Measurements from ENCODE around the gene CELF4. TPM values are rescaled to one million over a fixed set of nuclear protein-coding genes. Genes with fewer than 3 reads are reported as not detected.

CELF4 gene
- total RNA-seq (2014; rRNA removed; shearing (Covaris generic)) = not detected in 2 replicates

DNA sequence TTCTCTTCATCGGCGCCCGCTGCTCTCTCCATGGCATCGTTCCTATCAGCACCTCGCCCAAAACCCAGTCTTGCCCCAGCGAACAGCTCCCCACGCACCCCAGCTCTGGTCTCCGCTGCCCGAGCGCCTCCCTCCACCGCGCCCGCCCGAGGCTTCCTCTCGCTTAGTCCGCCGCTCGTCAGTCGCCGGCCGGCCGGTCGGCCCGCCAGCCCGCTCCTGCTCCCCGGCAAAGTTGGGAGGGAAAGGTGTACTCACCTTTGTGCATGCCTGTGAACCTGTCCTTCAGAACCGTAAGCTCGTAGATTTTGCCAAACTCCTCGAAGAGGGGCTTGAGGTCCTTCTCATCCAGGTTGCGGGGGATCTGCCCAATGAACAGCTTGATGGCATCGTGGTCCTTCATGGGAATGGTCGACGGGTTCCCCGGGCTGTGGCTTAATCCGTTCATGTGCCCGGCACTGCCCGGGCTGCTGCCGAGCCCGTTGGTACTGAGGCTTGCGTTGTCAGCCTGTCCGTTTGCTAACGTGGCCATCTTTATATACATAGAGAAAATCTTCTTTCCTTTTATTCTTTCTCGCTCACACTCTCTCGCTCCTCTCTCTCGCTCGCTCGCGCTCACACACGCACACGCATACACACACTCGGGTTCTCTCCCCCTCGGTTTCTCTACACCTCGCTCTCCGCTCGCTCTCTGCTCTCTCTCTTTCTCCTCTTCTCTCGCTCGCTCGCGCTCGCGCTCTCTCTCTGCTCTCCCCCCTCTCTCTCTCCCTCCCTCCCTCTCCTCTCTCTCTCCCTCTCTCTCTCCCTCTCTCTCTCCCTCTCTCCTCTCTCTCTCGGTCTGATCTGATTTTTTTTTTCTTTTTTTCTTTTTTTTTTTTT lies at the start of gene CELF4:
CELF4 (minus strand) TSS at position 698 of the 876 bp plus-strand sequence.
- Histone ChIP-seq H3K4me3 (no peak within 1 kb of the TSS), H3K9me3 (replicated peaks) (no peaks in the 10 kb centered on the region), H3K27ac (no peak within 1 kb of the TSS), H3K4me1 (replicated peaks) (no peaks in the 10 kb centered on the region), H3K36me3 (no peaks in the 10 kb centered on the region), H3K27me3 (replicated peaks) (peaks cover 29% of the 10 kb centered on the region)
- DNase-seq (ENCODE audit: low read depth in 1 of 2, low spot score in 2 of 2) = no peak

DNA sequence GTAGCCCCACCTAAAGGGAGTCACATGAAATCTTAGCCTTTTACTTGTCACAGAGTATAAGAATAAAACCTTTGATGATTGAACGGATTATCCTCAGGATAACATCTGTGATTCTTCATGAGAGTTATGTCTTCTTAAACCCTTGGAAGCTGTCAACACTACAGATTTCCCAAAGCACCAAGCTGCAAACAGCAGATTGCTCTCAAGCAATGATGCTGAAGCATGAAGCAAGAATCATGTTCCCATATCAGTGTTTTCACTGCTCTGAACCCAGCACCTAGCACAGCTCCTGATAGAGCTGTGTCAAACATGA lies 47.6 kb upstream of the CELF4 start:
- no peak for DNase-seq (ENCODE audit: low read depth in 1 of 2, low spot score in 2 of 2)
- H3K9me3 ChIP-seq (replicated peaks) = peaks cover 3% of the 10 kb centered on the region; the same call in 1 of the 2 replicates

DNA sequence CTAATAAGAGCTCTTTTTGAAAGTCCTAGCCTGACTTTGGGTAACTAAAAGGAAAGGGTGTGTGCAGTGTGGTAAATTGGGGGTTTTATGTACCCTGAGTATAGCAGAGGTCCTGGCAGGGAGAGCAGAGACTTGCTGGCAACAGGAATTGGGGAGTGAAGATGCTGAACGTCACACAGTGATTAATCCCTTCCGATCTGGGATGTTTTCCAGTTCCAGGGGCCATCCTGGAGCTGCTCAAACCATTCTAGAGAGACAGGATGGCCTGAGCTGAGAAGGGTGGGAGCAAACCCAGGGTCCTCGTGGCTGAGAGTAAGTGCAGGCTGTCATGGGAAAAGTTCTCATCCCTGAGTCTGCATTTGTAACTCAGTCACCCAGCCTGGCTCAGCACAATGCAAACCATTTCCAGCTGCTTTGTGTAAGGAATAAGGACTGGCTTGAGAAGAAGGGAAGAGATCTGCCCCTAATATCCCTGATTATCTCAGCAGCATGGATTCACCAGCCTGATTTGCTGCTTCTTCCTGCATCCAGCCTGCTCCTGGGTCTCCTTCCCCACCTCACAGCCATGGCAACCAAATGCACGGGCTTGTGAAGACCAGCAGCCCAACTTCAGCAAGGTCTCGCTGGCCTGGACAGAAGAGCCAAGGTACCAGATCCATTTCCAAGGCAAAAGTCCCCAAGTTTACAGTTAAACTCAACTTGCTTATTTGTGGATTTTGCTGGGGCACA lies 47.1 kb upstream of the CELF4 start:
- DNase-seq (ENCODE audit: low read depth in 1 of 2, low spot score in 2 of 2) = no peak

More for the DNA sequence above, 47.6 kb upstream of the CELF4 start:
- H3K4me3 ChIP-seq = no peak overlapping the region
- H3K4me1 ChIP-seq (replicated peaks) = no peaks in the 10 kb centered on the region
- H3K27me3 ChIP-seq (replicated peaks) = no peaks in the 10 kb centered on the region
- H3K27ac ChIP-seq = no peak overlapping the region
- no peaks in the 10 kb centered on the region for H3K36me3 ChIP-seq

DNA sequence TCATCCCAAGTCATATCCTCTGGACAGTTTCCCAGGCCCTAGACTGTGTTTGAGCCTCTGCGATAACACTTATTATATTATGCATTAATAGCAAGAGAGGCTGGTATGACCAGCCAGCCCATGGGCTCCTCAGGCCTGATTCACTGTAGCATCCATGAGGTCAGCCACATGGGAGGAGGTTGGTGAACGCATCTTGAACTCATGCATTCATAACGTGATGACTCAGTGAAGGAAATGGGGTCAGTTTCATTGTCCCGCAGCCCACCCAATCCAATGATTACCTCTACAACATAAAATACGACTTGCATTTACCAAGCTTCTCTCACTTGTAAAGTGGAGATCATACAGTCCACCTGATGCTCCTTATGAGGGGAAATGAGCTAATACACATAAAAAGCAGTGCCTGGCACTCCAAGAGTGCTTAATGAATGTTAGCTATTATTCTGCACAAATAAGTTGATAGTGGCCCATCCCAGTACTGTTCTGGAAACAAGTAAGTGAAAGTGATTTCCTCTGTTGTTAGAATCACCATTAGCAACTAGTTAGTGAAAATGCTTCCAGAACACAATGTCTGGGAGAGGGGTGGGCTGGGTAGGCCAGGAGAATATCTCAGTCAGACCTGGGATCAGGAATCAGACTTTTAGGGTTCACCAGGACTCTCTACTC lies 46.1 kb upstream of the CELF4 start:
- no peak overlapping the region for H3K27ac ChIP-seq
- peaks cover 3% of the 10 kb centered on the region; the same call in 1 of the 2 replicates for H3K9me3 ChIP-seq (replicated peaks)
- H3K36me3 ChIP-seq = no peaks in the 10 kb centered on the region
- H3K4me1 ChIP-seq (replicated peaks) = no peaks in the 10 kb centered on the region
- H3K4me3 ChIP-seq = no peak overlapping the region
- no peak for DNase-seq (ENCODE audit: low read depth in 1 of 2, low spot score in 2 of 2)
- H3K27me3 ChIP-seq (replicated peaks) = no peaks in the 10 kb centered on the region

More for the DNA sequence above, 47.1 kb upstream of the CELF4 start:
- H3K27ac ChIP-seq = no peak overlapping the region
- H3K4me1 ChIP-seq (replicated peaks) = no peaks in the 10 kb centered on the region
- no peaks in the 10 kb centered on the region for H3K36me3 ChIP-seq
- no peak overlapping the region for H3K4me3 ChIP-seq
- H3K27me3 ChIP-seq (replicated peaks) = no peaks in the 10 kb centered on the region
- peaks cover 3% of the 10 kb centered on the region; the same call in 1 of the 2 replicates for H3K9me3 ChIP-seq (replicated peaks)

DNA sequence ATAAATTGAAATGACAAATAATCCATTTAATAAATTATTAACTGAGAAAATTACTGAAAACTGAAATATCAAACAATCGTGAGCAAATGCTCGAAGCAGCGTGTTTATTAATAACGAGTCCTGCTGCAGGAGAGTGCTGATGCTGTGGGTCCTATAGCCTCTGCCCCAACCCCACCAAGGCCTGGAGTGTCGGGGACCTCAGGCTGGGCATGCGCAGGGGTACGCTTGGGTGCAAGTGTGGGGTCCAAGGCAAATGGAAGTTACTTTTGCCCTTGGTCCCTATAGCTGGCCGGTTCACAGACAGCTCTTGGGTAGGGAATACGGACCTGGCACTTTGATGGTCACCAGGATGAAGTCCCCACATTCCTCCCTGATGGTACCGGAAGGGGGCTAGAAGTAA lies 43.3 kb upstream of the CELF4 start:
- Histone ChIP-seq H3K36me3 (no peaks in the 10 kb centered on the region), H3K9me3 (replicated peaks) (peaks cover 3% of the 10 kb centered on the region; the same call in 1 of the 2 replicates), H3K27ac (no peak overlapping the region), H3K4me3 (no peak overlapping the region), H3K27me3 (replicated peaks) (no peaks in the 10 kb centered on the region), H3K4me1 (replicated peaks) (no peaks in the 10 kb centered on the region)
- no peak for DNase-seq (ENCODE audit: low read depth in 1 of 2, low spot score in 2 of 2)

DNA sequence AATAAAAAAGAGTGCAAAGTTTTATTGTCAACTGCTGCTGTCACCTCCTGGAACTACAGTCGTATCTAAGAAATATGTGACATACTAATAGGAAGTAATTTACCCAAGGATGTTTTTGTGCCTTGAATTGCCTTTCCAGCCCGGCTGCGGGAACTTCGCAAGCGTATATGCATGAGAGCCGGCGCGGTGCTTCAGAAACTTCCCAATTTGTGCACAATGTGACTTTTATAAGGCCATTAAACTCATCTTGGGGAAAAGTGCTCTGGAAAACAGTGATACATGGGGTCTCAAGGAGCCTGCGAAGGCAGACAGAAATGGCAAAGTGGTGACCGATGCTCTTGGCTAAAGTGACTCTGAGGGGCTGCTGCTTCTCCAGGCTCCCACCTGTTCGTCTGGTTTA lies 41.7 kb upstream of the CELF4 start:
- no peak for DNase-seq (ENCODE audit: low read depth in 1 of 2, low spot score in 2 of 2)
- Histone ChIP-seq H3K27ac (no peak overlapping the region), H3K9me3 (replicated peaks) (no peaks in the 10 kb centered on the region; the same call in 1 of the 2 replicates), H3K27me3 (replicated peaks) (no peaks in the 10 kb centered on the region), H3K36me3 (no peaks in the 10 kb centered on the region), H3K4me1 (replicated peaks) (no peaks in the 10 kb centered on the region), H3K4me3 (no peak overlapping the region)

DNA sequence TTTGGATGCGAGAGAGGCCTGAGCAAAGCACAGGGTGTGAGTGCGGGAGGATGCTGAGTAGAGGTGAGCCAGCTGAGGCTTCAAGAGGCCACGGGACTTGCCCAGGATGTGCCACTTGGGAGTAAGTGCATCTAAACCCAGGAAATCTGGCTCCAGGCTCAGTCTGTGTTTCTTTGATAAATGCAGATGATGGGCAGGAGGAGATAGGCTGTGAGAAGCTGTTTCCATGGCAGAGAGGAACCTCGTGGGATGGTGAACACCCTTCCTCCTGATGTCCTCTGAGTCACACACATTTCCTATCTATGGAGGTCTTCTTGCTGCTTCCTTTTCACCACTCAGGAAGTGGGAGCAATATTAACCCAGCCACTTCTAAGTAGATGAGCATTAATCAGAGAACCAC lies 38.4 kb upstream of the CELF4 start:
- H3K27ac ChIP-seq = no peak overlapping the region
- no peaks in the 10 kb centered on the region for H3K4me1 ChIP-seq (replicated peaks)
- DNase-seq (ENCODE audit: low read depth in 1 of 2, low spot score in 2 of 2) = no peak
- no peaks in the 10 kb centered on the region for H3K36me3 ChIP-seq
- no peaks in the 10 kb centered on the region for H3K27me3 ChIP-seq (replicated peaks)
- no peaks in the 10 kb centered on the region for H3K9me3 ChIP-seq (replicated peaks)
- no peak overlapping the region for H3K4me3 ChIP-seq

DNA sequence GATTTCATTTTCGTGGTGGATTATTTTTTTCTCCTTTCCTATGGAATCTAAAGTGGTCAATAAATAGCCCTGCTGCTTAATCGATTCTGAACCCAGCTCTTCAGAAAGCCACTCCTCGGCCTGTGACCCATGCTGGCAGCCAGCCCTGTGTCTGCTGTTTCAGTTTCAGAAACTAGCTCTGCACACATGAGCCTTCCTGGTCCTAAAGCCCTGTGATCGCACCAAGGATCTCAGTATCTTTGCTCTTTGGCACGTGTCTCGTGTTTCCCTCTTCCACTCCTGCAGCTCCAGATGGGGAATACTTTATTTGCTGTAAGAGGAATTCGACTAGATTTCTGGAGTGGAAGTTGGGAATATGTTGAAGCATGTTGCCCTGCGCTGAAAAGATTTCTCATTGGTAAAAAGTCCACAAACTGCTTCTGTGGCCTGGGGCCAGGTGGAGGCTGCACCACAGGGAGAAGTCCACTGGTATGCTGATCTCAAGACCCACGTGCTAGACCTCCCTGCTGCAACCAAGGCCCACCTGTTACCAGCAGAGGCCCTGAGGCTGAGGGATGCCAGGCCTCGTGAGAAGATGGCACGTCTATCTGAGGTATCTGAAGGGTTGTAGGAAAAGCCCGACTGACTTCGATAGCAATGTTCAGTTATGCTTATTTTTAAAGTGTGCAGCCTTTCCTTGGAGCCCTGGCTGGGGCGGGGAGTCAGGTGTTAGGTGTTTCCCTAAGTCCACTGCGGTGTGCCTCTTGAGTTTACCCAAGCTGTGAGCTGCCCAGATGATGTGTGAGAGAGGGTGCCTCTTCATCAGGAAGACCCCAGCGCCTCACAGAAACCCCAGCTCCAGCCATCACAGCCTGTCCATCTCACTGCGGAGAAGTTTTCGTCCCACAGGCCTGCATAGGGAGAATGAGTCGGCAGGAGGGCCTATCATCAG lies 33.6 kb upstream of the CELF4 start:
- no peak for DNase-seq (ENCODE audit: low read depth in 1 of 2, low spot score in 2 of 2)
- Histone ChIP-seq H3K4me3 (no peak overlapping the region), H3K27me3 (replicated peaks) (no peaks in the 10 kb centered on the region), H3K9me3 (replicated peaks) (no peaks in the 10 kb centered on the region), H3K36me3 (no peaks in the 10 kb centered on the region), H3K4me1 (replicated peaks) (no peaks in the 10 kb centered on the region), H3K27ac (no peak overlapping the region)

DNA sequence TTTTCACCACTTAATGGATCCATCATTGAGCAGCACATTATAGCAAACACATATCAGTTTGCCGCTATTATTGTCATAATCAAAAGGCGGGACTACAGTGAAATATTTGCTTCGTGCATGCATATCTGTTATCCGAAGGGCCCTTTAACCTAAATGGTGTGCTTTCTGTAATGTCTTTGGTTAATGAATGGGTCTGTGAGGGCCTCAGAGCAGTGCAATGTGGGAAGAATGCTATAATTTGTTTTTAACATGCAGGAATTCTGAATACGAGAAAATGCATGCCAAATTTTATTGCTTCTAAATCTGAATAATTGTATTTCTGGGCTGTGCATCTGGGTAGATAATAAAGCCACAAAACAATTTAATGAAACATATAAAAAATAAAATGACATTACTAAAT lies 32.8 kb upstream of the CELF4 start:
- no peak overlapping the region for H3K27ac ChIP-seq
- no peaks in the 10 kb centered on the region for H3K9me3 ChIP-seq (replicated peaks)
- H3K4me3 ChIP-seq = no peak overlapping the region
- no peaks in the 10 kb centered on the region for H3K4me1 ChIP-seq (replicated peaks)
- no peak for DNase-seq (ENCODE audit: low read depth in 1 of 2, low spot score in 2 of 2)
- H3K36me3 ChIP-seq = no peaks in the 10 kb centered on the region
- H3K27me3 ChIP-seq (replicated peaks) = no peaks in the 10 kb centered on the region

DNA sequence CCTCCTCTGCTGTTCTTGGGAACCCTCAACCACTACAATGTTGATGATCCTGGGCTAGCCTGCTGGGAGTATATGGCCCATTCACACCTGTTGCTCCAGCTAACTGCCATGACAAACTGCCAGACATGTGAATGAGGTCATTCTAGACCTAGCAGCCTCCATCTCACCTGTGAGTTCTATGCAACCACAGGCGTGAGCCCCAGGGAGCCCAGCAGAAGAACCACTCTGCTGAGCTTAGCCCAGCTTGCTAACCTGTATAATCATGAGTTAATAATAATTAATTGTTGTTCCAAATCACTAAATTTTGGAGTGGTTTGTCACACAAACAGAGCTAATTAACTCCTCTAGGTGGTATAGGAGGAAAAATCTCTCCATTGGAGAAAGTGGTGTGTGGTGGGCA lies 24.7 kb upstream of the CELF4 start:
- Histone ChIP-seq H3K27me3 (replicated peaks) (no peaks in the 10 kb centered on the region), H3K27ac (no peak overlapping the region), H3K4me1 (replicated peaks) (no peaks in the 10 kb centered on the region), H3K4me3 (no peak overlapping the region), H3K9me3 (replicated peaks) (no peaks in the 10 kb centered on the region), H3K36me3 (no peaks in the 10 kb centered on the region)
- no peak for DNase-seq (ENCODE audit: low read depth in 1 of 2, low spot score in 2 of 2)

DNA sequence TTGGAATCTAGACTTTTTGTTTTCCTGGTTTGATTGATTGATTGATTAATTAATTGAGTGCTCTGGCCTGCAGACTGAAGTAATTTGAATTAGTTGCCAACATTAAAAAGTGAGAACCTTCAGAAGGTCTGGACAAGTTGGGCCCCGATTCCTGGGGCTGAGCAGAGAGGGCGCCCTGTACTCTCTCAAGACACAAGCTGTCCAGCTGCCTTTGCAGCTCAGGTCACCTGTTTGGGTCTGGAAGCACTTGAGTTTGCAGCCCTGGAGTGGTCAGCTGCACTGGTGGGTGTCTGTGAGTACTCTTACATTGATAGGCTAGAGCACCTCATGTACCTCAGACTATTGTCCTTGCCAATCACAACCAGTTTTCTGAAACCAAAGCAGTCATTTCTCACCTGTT lies 22.7 kb upstream of the CELF4 start:
- no peak overlapping the region for H3K4me3 ChIP-seq
- no peak for DNase-seq (ENCODE audit: low read depth in 1 of 2, low spot score in 2 of 2)
- no peaks in the 10 kb centered on the region for H3K36me3 ChIP-seq
- H3K27ac ChIP-seq = no peak overlapping the region
- no peaks in the 10 kb centered on the region for H3K4me1 ChIP-seq (replicated peaks)
- no peaks in the 10 kb centered on the region for H3K27me3 ChIP-seq (replicated peaks)
- H3K9me3 ChIP-seq (replicated peaks) = no peaks in the 10 kb centered on the region

DNA sequence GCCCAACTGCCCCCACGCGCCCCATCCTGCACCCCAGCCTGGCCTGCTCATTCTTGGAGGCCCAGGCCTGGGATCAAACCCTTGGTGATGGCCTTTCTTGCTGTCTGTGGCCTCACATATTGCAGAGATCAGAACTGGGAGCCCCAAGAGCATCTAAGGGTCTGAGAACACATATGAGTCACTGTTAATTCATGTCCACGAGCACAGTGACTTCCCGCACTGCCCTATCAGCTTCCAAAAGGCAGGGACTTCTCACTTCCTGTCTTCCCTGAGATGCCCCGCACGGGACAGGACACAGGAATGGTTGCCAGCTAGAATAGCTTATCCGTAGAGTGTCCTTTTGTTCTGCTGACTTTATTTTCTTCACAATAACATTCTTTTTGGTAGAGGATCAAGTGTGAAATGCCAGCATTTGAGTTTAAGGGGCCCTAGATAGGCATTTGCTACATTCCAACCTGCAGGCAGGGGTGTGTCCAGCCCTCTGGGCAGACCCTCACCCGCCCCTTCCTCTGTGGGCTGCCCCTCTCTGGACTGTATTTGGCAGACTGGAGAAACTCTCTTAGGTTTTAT lies 21.1 kb upstream of the CELF4 start:
- no peak for DNase-seq (ENCODE audit: low read depth in 1 of 2, low spot score in 2 of 2)

More for the DNA sequence above, 21.1 kb upstream of the CELF4 start:
- H3K9me3 ChIP-seq (replicated peaks) = no peaks in the 10 kb centered on the region
- no peak overlapping the region for H3K27ac ChIP-seq
- no peak overlapping the region for H3K4me3 ChIP-seq
- H3K36me3 ChIP-seq = no peaks in the 10 kb centered on the region
- H3K27me3 ChIP-seq (replicated peaks) = no peaks in the 10 kb centered on the region
- H3K4me1 ChIP-seq (replicated peaks) = no peaks in the 10 kb centered on the region

All from SJSA1 (cell line).